IMR-90 (cell line): ENCODE results near the gene PEX16. TPM values are rescaled to one million over a fixed set of nuclear protein-coding genes. Genes with fewer than 3 reads are reported as not detected.

Experiments
- ATAC-seq: fragments of 200-7000 bp; cut with Tn5 transposase; 2 replicates; pipeline ENCODE4 v1.9.1; 2020; ENCODE audit warnings: low read depth, mild to moderate bottlenecking, moderate library complexity
- BruUV-seq: library from RNA; stranded (reverse); fragments of 400-500 nt; replicated peaks from 2 replicates; lab custom pipeline; 2021; lab: Mats Ljungman, UMichigan
- CTCF ChIA-PET: fragments of 300-600 bp; formaldehyde crosslinking; extraction: SDS; loops from one replicate; lab custom pipeline; 2021; ENCODE audit warnings: antibody characterized with exemption; lab: Yijun Ruan, JAX
- POLR2A ChIA-PET: fragments of 300-600 bp; sonication (Branson Sonifier 250); formaldehyde crosslinking; loops from one replicate; lab custom pipeline; 2022; ENCODE audit warnings: antibody characterized with exemption; ENCODE audit not compliant: unreplicated experiment; lab: Charles Lee
- DNase-seq: peaks from one replicate; pipeline ENCODE4 v3.0.0; 2013
- H2AFZ ChIP-seq: replicated peaks from 2 replicates; pipeline ENCODE3; 2013; ENCODE audit warnings: low read length, mild to moderate bottlenecking; ENCODE audit not compliant: poor library complexity
- H2AK5ac ChIP-seq: 2 replicates; pipeline ENCODE4 v1.6.1; 2013; ENCODE audit warnings: low read depth, low read length, inconsistent platforms
- H2AK9ac ChIP-seq: replicated peaks from 2 replicates; pipeline ENCODE3; 2013; ENCODE audit warnings: mild to moderate bottlenecking, low read depth, low read length, moderate library complexity; ENCODE audit not compliant: poor library complexity
- H2BK120ac ChIP-seq: 2 replicates; pipeline ENCODE4 v1.6.1; 2013; ENCODE audit warnings: low read depth, low read length, inconsistent platforms
- H2BK15ac ChIP-seq: 3 replicates; pipeline ENCODE4 v1.6.1; 2013; ENCODE audit warnings: low read depth, low read length, inconsistent platforms
- H2BK20ac ChIP-seq: 2 replicates; pipeline ENCODE4 v1.6.1; 2013; ENCODE audit warnings: low read depth, mild to moderate bottlenecking, inconsistent platforms, low read length, moderate library complexity
- H2BK5ac ChIP-seq: 2 replicates; pipeline ENCODE4 v1.6.1; 2013; ENCODE audit warnings: mild to moderate bottlenecking, low read depth, low read length, inconsistent platforms; ENCODE audit not compliant: poor library complexity, severe bottlenecking
- H3K14ac ChIP-seq: replicated peaks from 2 replicates; pipeline ENCODE4 v1.6.1; 2013; ENCODE audit warnings: low read depth, low read length, inconsistent platforms
- H3K18ac ChIP-seq: 2 replicates; pipeline ENCODE4 v1.6.1; 2013; ENCODE audit warnings: low read depth, low read length, control low read depth
- H3K23ac ChIP-seq: 2 replicates; pipeline ENCODE4 v1.6.1; 2013; ENCODE audit warnings: low read depth, low read length, inconsistent platforms
- H3K27ac ChIP-seq: 2 replicates; pipeline ENCODE4 v1.5.1; 2013; ENCODE audit warnings: mild to moderate bottlenecking, control low read depth, low read length; ENCODE audit not compliant: insufficient read depth
- H3K27me3 ChIP-seq: 2 replicates; pipeline ENCODE4 v1.6.1; 2013; ENCODE audit warnings: low read length; ENCODE audit not compliant: control insufficient read depth, insufficient read depth
- H3K36me3 ChIP-seq: 2 replicates; pipeline ENCODE4 v1.6.1; 2013; ENCODE audit warnings: low read length, mixed read lengths; ENCODE audit not compliant: control insufficient read depth, insufficient read depth
- H3K4ac ChIP-seq: 2 replicates; pipeline ENCODE4 v1.6.1; 2013; ENCODE audit warnings: low read depth, low read length, inconsistent platforms
- H3K4me1 ChIP-seq: 2 replicates; pipeline ENCODE4 v1.6.1; 2013; ENCODE audit warnings: low read length, mixed read lengths; ENCODE audit not compliant: control insufficient read depth, insufficient read depth
- H3K4me2 ChIP-seq: 2 replicates; pipeline ENCODE4 v1.6.1; 2013; ENCODE audit warnings: low read depth, mild to moderate bottlenecking, control low read depth, low read length, moderate library complexity
- H3K4me3 ChIP-seq: 2 replicates; pipeline ENCODE4 v1.5.1; 2013; ENCODE audit warnings: low read depth, mild to moderate bottlenecking, control low read depth, low read length, moderate library complexity; ENCODE audit not compliant: insufficient read depth
- H3K56ac ChIP-seq: 2 replicates; pipeline ENCODE4 v1.6.1; 2013; ENCODE audit warnings: low read length, inconsistent platforms; ENCODE audit not compliant: insufficient read depth; ENCODE audit errors: extremely low read depth
- H3K79me1 ChIP-seq, 2 experiments: 2 replicates each; pipeline ENCODE4 v1.6.1; 2013; ENCODE audit warnings: low read length in 2 of 2, inconsistent platforms in 1 of 2, low read depth in 1 of 2
- H3K9ac ChIP-seq: 2 replicates; pipeline ENCODE4 v1.6.1; 2013; ENCODE audit warnings: low read depth, low read length, control low read depth
- H3K9me1 ChIP-seq: 2 replicates; pipeline ENCODE4 v1.6.1; 2013; ENCODE audit warnings: low read length, inconsistent platforms; ENCODE audit not compliant: insufficient read depth
- H3K9me3 ChIP-seq: 2 replicates; pipeline ENCODE4 v1.6.1; 2013; ENCODE audit warnings: low read length; ENCODE audit not compliant: control insufficient read depth, insufficient read depth
- H4K20me1 ChIP-seq: 2 replicates; pipeline ENCODE4 v1.6.1; 2013; ENCODE audit warnings: low read length, inconsistent platforms; ENCODE audit not compliant: insufficient read depth
- H4K5ac ChIP-seq: 2 replicates; pipeline ENCODE4 v1.6.1; 2013; ENCODE audit warnings: mild to moderate bottlenecking, low read depth, low read length, control low read depth
- H4K8ac ChIP-seq, 2 experiments: 2 replicates each; pipeline ENCODE4 v1.6.1; 2013; ENCODE audit warnings: low read depth in 2 of 2, low read length in 2 of 2, control low read depth in 1 of 2, inconsistent platforms in 1 of 2
- H4K91ac ChIP-seq: 2 replicates; pipeline ENCODE4 v1.6.1; 2013; ENCODE audit warnings: low read depth, low read length, inconsistent platforms; ENCODE audit not compliant: insufficient read depth
- CEBPB ChIP-seq: IDR thresholded peaks from 2 replicates; pipeline ENCODE4 v1.6.1; 2012; ENCODE audit warnings: low read depth, low read length, improper control_type of control experiment
- CHD1 ChIP-seq: IDR thresholded peaks from 2 replicates; pipeline ENCODE4 v1.6.1; 2012; ENCODE audit warnings: low read depth, low read length, improper control_type of control experiment
- ELK1 ChIP-seq: fragments of 150-350 bp; IDR thresholded peaks from 2 replicates; pipeline ENCODE4 v1.6.1; 2016; ENCODE audit warnings: low read depth, mild to moderate bottlenecking, low read length, moderate library complexity, borderline replicate concordance
- FOS ChIP-seq: fragments of 150-350 bp; IDR thresholded peaks from 2 replicates; pipeline ENCODE4 v1.6.1; 2016; ENCODE audit warnings: low read depth, low read length
- NFE2L2 ChIP-seq: fragments of 150-350 bp; IDR thresholded peaks from 2 replicates; pipeline ENCODE4 v1.6.1; 2016; ENCODE audit warnings: low read depth, mild to moderate bottlenecking, low read length
- POLR2A ChIP-seq: IDR thresholded peaks from 2 replicates; pipeline ENCODE4 v1.6.1; 2012; ENCODE audit warnings: mild to moderate bottlenecking, low read depth, low read length
- RAD21 ChIP-seq: IDR thresholded peaks from 2 replicates; pipeline ENCODE4 v1.6.1; 2012; ENCODE audit warnings: low read length, improper control_type of control experiment
- RFX5 ChIP-seq: IDR thresholded peaks from 2 replicates; pipeline ENCODE4 v1.8.0; 2012; ENCODE audit warnings: low read depth, mild to moderate bottlenecking, low read length, moderate library complexity
- SMC3 ChIP-seq: fragments of 150-350 bp; IDR thresholded peaks from 2 replicates; pipeline ENCODE4 v1.6.1; 2016; ENCODE audit warnings: low read depth, mild to moderate bottlenecking, antibody characterized with exemption, low read length, moderate library complexity
- USF2 ChIP-seq: fragments of 150-350 bp; IDR thresholded peaks from 2 replicates; pipeline ENCODE4 v1.6.1; 2017; ENCODE audit warnings: mild to moderate bottlenecking, antibody characterized with exemption, low read length, low read depth
- WGBS, 2 experiments: methylation state at CpG; one replicate each; pipeline versions ENCODE4 v1.1.5 to v1.1.7; 2013; ENCODE audit warnings: missing lambda C conversion rate in 2 of 2; ENCODE audit not compliant: insufficient read length in 1 of 2; ENCODE audit errors: extremely low coverage in 2 of 2; 5-methylcytosine and 5-hydroxymethylcytosine counted together
- dilution Hi-C: fragments of 300-500 bp; cut with HindIII; formaldehyde crosslinking; loops from one replicate; pipeline ENCODE4 v1.14.3; 2018; ENCODE audit warnings: low sequenced_read_pairs; ENCODE audit not compliant: unreplicated experiment
- in situ Hi-C: fragments of 300-500 bp; cut with MboI; formaldehyde crosslinking; loops from 3 replicates; pipeline ENCODE4 v1.14.3; 2019; ENCODE audit warnings: low sequenced_read_pairs, inconsistent platforms, mixed read lengths
- intact Hi-C: fragments of 100-400 bp; cut with micrococcal nuclease; formaldehyde crosslinking; loops from 2 replicates; pipeline ENCODE4 v1.10.0; 2022
- polyA plus RNA-seq, 3 experiments: library from polyadenylated mRNA; depleted of rRNA; stranded (reverse); fragments of >200 nt; gene quantifications; 2 replicates each; pipeline ENCODE4 v1.2.3, GENCODE V29; 2012; ENCODE audit warnings: low replicate concordance in 1 of 3
- total RNA-seq: library from RNA; depleted of rRNA; stranded (reverse); fragments of >200 nt; gene quantifications from 2 replicates; pipeline ENCODE4 v1.2.3, GENCODE V29; 2012

PEX16 gene
- total and polyA plus RNA-seq, 2 of the 4 experiments (the other 2 are of a cell fraction) = 17.9 to 23.3 TPM

- no peak overlapping the region for H3K4ac ChIP-seq
- 100% methylated on average over 2 of the region's 3 CpGs; no CpG with 5 or more reads in 1 of the 2 experiments for WGBS, 2 experiments
- no peaks in the 10 kb centered on the region for H3K9me3 ChIP-seq
- H2AK9ac ChIP-seq = no peak overlapping the region
- dilution Hi-C loops = no loop called here
- H3K4me2 ChIP-seq = no peak overlapping the region
- H2AFZ ChIP-seq = no peak overlapping the region
- H3K14ac ChIP-seq = no peak overlapping the region
- no peak overlapping the region for H2BK120ac ChIP-seq
- no peak overlapping the region for H3K9ac ChIP-seq
- H4K20me1 ChIP-seq = no peaks in the 10 kb centered on the region
- no peaks in the 10 kb centered on the region for H3K4me1 ChIP-seq
- peaks cover 50% of the 10 kb centered on the region for H3K36me3 ChIP-seq
- H3K27me3 ChIP-seq = no peaks in the 10 kb centered on the region
- no peak for TF ChIP-seq CEBPB
- no peak for TF ChIP-seq SMC3
- TF ChIP-seq CHD1 = no peak
- TF ChIP-seq NFE2L2 = no peak
- no peak for TF ChIP-seq RAD21
- no peak for TF ChIP-seq ELK1
- TF ChIP-seq RFX5 = no peak
- no peak for TF ChIP-seq FOS
- no peak for TF ChIP-seq USF2
- TF ChIP-seq POLR2A = no peak
- ATAC-seq (no peak), DNase-seq (no peak)
- no peak overlapping the region for H4K91ac ChIP-seq
- H2BK15ac ChIP-seq = no peak overlapping the region
- in situ Hi-C loops = no loop called here
- CTCF ChIA-PET = no interaction called here
- no peaks in the 10 kb centered on the region for H3K79me1 ChIP-seq
- no TSS peak for BruUV-seq
- no peak overlapping the region for H2BK5ac ChIP-seq
- no peak overlapping the region for H4K5ac ChIP-seq
- H3K56ac ChIP-seq = no peak overlapping the region
- POLR2A ChIA-PET = no interaction called here
- intact Hi-C loops = no loop called here
- H3K18ac ChIP-seq = no peak overlapping the region
- 0 out of 2 replicates have a peak, but pooled peaks cover 2% of the 10 kb centered on the region for H3K9me1 ChIP-seq
- H3K27ac ChIP-seq = no peak overlapping the region
- H2AK5ac ChIP-seq = no peak overlapping the region
- no peak overlapping the region for H4K8ac ChIP-seq
- H3K4me3 ChIP-seq = no peak overlapping the region
- no peak overlapping the region for H2BK20ac ChIP-seq
- H3K23ac ChIP-seq = no peak overlapping the region
Observed at GRCh38 chr11:45945397-45945999, 27.8 kb upstream of the PEX16 start.
